H1 (cell line): ENCODE results near the gene KCNQ1. TPM values are rescaled to one million over a fixed set of nuclear protein-coding genes. Genes with fewer than 3 reads are reported as not detected.

ENCODE experiments used
- CTCF ChIA-PET: fragments of 300-600 bp; sonication (Branson Sonifier 250); formaldehyde crosslinking; loops from one replicate; lab custom pipeline; 2021; ENCODE audit not compliant: partially characterized antibody; lab: Charles Lee
- POLR2A ChIA-PET: fragments of 300-600 bp; sonication (Branson Sonifier 250); formaldehyde crosslinking; loops from one replicate; lab custom pipeline; 2021; ENCODE audit warnings: inconsistent platforms; ENCODE audit not compliant: partially characterized antibody; lab: Charles Lee
- DNase-seq, 2 experiments: peaks; one replicate each; pipeline versions ENCODE4 v3.0.0 to v3.0.0-alpha.2; 2010 to 2022; ENCODE audit warnings: low spot score in 2 of 2, low read depth in 1 of 2, mixed read lengths in 1 of 2
- FAIRE-seq: peaks from 2 replicates; lab custom pipeline; 2011; peaks lifted over from hg19 to GRCh38; lab: Jason Lieb, UNC
- H2AFZ ChIP-seq: 2 replicates; pipeline ENCODE4 v1.8.1; 2012; ENCODE audit warnings: low read length, inconsistent platforms
- H2AK5ac ChIP-seq: 2 replicates; pipeline ENCODE4 v1.6.1; 2013; ENCODE audit warnings: low read depth, low read length
- H2BK120ac ChIP-seq: replicated peaks from 2 replicates; pipeline ENCODE3; 2013; ENCODE audit warnings: low read depth, low read length, inconsistent platforms
- H2BK12ac ChIP-seq: 2 replicates; pipeline ENCODE4 v1.6.1; 2013; ENCODE audit warnings: low read depth, low read length
- H2BK15ac ChIP-seq: 2 replicates; pipeline ENCODE4 v1.6.1; 2013; ENCODE audit warnings: low read length
- H2BK20ac ChIP-seq: 2 replicates; pipeline ENCODE4 v1.6.1; 2013; ENCODE audit warnings: low read length
- H2BK5ac ChIP-seq: 2 replicates; pipeline ENCODE4 v1.6.1; 2013; ENCODE audit warnings: low read depth, low read length
- H3K14ac ChIP-seq: 2 replicates; pipeline ENCODE4 v1.6.1; 2013; ENCODE audit warnings: inconsistent platforms; ENCODE audit not compliant: insufficient read length
- H3K18ac ChIP-seq: 2 replicates; pipeline ENCODE4 v1.6.1; 2013; ENCODE audit warnings: low read length; ENCODE audit errors: extremely low read depth
- H3K23ac ChIP-seq: 2 replicates; pipeline ENCODE4 v1.6.1; 2013; ENCODE audit warnings: inconsistent platforms; ENCODE audit not compliant: insufficient read length
- H3K23me2 ChIP-seq: 2 replicates; pipeline ENCODE4 v1.6.1; 2013; ENCODE audit warnings: low read depth, low read length
- H3K27ac ChIP-seq: 2 replicates; pipeline ENCODE4 v1.6.1; 2011; ENCODE audit warnings: low read depth, low read length, inconsistent platforms
- H3K27me3 ChIP-seq, 4 experiments: replicated peaks in 1 of 4; 1 replicate in 1 of 4; 2 replicates in 3 of 4; pipeline versions ENCODE4 v1.6.1 to v1.8.1; 2011 to 2013; ENCODE audit warnings: low read length in 3 of 4, mild to moderate bottlenecking in 3 of 4, inconsistent platforms in 2 of 4, mixed read lengths in 2 of 4, moderate library complexity in 1 of 4; ENCODE audit not compliant: control insufficient read depth in 3 of 4, insufficient read depth in 3 of 4; ENCODE audit errors: extremely low read depth in 1 of 4
- H3K36me3 ChIP-seq, 4 experiments: 2 replicates each; pipeline versions ENCODE4 v1.6.1 to v1.8.1; 2011 to 2013; ENCODE audit warnings: mild to moderate bottlenecking in 4 of 4, low read length in 3 of 4, moderate library complexity in 2 of 4, control low read depth in 1 of 4, inconsistent platforms in 1 of 4; ENCODE audit not compliant: insufficient read depth in 4 of 4, control insufficient read depth in 2 of 4
- H3K4ac ChIP-seq: replicated peaks from 2 replicates; pipeline ENCODE3; 2013; ENCODE audit warnings: low read length, low read depth, mixed read lengths, inconsistent platforms; ENCODE audit not compliant: insufficient read length
- H3K4me1 ChIP-seq, 4 experiments: replicated peaks in 1 of 4; 1 replicate in 1 of 4; 2 replicates in 3 of 4; pipeline versions ENCODE4 v1.6.1 to v1.8.1; 2011 to 2013; ENCODE audit warnings: low read length in 3 of 4, inconsistent platforms in 2 of 4, mixed read lengths in 1 of 4; ENCODE audit not compliant: insufficient read depth in 4 of 4, control insufficient read depth in 3 of 4
- H3K4me2 ChIP-seq, 2 experiments: 2 replicates each; pipeline versions ENCODE4 v1.6.1 to v1.8.1; 2011 to 2013; ENCODE audit warnings: low read depth in 2 of 2, low read length in 2 of 2, control low read depth in 1 of 2, inconsistent platforms in 1 of 2, mild to moderate bottlenecking in 1 of 2; ENCODE audit not compliant: insufficient read depth in 1 of 2
- H3K4me3 ChIP-seq, 4 experiments: fragments of 200-600, 300-600 bp in 1 of 4; sonication (generic), shearing (Covaris generic), sonication (Bioruptor Twin) in 1 of 4; 2 replicates each; pipeline versions ENCODE4 v1.5.1 to v1.8.1; 2011 to 2016; ENCODE audit warnings: low read length in 4 of 4, low read depth in 3 of 4, control low read depth in 2 of 4, inconsistent platforms in 2 of 4, mild to moderate bottlenecking in 2 of 4, mixed read lengths in 1 of 4, moderate library complexity in 1 of 4; ENCODE audit not compliant: insufficient read depth in 2 of 4; ENCODE audit errors: extremely low read depth in 1 of 4
- H3K56ac ChIP-seq: replicated peaks from 2 replicates; pipeline ENCODE3; 2013; ENCODE audit warnings: low read depth, mild to moderate bottlenecking, mixed read lengths, low read length, inconsistent platforms; ENCODE audit not compliant: insufficient read length
- H3K79me1 ChIP-seq: 2 replicates; pipeline ENCODE4 v1.6.1; 2013; ENCODE audit warnings: low read depth, low read length, control low read depth
- H3K79me2 ChIP-seq, 2 experiments: 2 replicates each; pipeline versions ENCODE4 v1.6.1 to v1.8.1; 2012 to 2013; ENCODE audit warnings: low read length in 2 of 2, mild to moderate bottlenecking in 2 of 2, inconsistent platforms in 1 of 2; ENCODE audit not compliant: insufficient read depth in 2 of 2, control insufficient read depth in 1 of 2
- H3K9ac ChIP-seq, 4 experiments: replicated peaks in 1 of 4; 1 replicate in 1 of 4; 2 replicates in 3 of 4; pipeline versions ENCODE4 v1.6.1 to v1.8.1; 2011 to 2013; ENCODE audit warnings: low read depth in 3 of 4, low read length in 3 of 4, control low read depth in 2 of 4, mild to moderate bottlenecking in 2 of 4, moderate library complexity in 2 of 4, inconsistent platforms in 1 of 4; ENCODE audit errors: extremely low read depth in 1 of 4
- H3K9me3 ChIP-seq, 2 experiments: 2 replicates each; pipeline versions ENCODE4 v1.6.1 to v1.8.1; 2012 to 2013; ENCODE audit warnings: mild to moderate bottlenecking in 2 of 2, moderate library complexity in 2 of 2, control low read depth in 1 of 2, inconsistent platforms in 1 of 2, low read depth in 1 of 2, low read length in 1 of 2, mixed read lengths in 1 of 2; ENCODE audit not compliant: insufficient read depth in 2 of 2
- H4K20me1 ChIP-seq, 2 experiments: replicated peaks in 1 of 2; 2 replicates each; pipeline versions ENCODE3 to v1.8.1; 2011 to 2013; ENCODE audit warnings: inconsistent platforms in 2 of 2, low read length in 2 of 2, mild to moderate bottlenecking in 1 of 2; ENCODE audit not compliant: insufficient read depth in 2 of 2, control insufficient read depth in 1 of 2
- H4K5ac ChIP-seq: 2 replicates; pipeline ENCODE4 v1.6.1; 2013; ENCODE audit warnings: low read length, low read depth, mixed read lengths, inconsistent platforms; ENCODE audit not compliant: insufficient read length
- H4K8ac ChIP-seq: 2 replicates; pipeline ENCODE4 v1.8.0; 2013; ENCODE audit warnings: mild to moderate bottlenecking, moderate library complexity, low read length, inconsistent platforms; ENCODE audit not compliant: insufficient read depth; ENCODE audit errors: extremely low read depth
- H4K91ac ChIP-seq: replicated peaks from 2 replicates; pipeline ENCODE3; 2013; ENCODE audit warnings: low read length, mixed read lengths, inconsistent platforms; ENCODE audit not compliant: insufficient read length
- E2F6 ChIP-seq: IDR thresholded peaks from 2 replicates; pipeline ENCODE4 v1.6.1; 2012; ENCODE audit warnings: inconsistent platforms
- EGR1 ChIP-seq: IDR thresholded peaks from 2 replicates; pipeline ENCODE4 v1.6.1; 2011; ENCODE audit warnings: low read depth, low read length, borderline replicate concordance
- RAD21 ChIP-seq, 2 experiments: IDR thresholded peaks in 1 of 2; conservative IDR thresholded peaks in 1 of 2; 2 replicates each; pipeline ENCODE4 v1.6.1; 2011; ENCODE audit warnings: low read depth in 2 of 2, low read length in 2 of 2, improper control_type of control experiment in 1 of 2, inconsistent platforms in 1 of 2, mild to moderate bottlenecking in 1 of 2, moderate library complexity in 1 of 2
- RNF2 ChIP-seq: fragments of 200-900, 300-1000 bp; sonication (generic); IDR thresholded peaks from 2 replicates; pipeline ENCODE4 v1.7.1; 2016; ENCODE audit warnings: borderline replicate concordance, low read depth, mild to moderate bottlenecking, antibody characterized with exemption, low read length; ENCODE audit not compliant: poor library complexity, severe bottlenecking; ENCODE audit errors: missing control alignments
- RXRA ChIP-seq: IDR thresholded peaks from 2 replicates; pipeline ENCODE4 v1.6.1; 2011; ENCODE audit warnings: low read depth, mild to moderate bottlenecking, low read length, moderate library complexity; ENCODE audit not compliant: insufficient read depth
- WGBS, 2 experiments: shearing (Covaris generic) in 1 of 2; methylation state at CpG; one replicate each; pipeline versions ENCODE4 v1.1.6 to v1.1.7; 2013 to 2015; ENCODE audit warnings: low lambda C conversion rate in 2 of 2, mixed read lengths in 2 of 2, inconsistent platforms in 1 of 2, low coverage in 1 of 2, missing lambda C conversion rate in 1 of 2; ENCODE audit not compliant: insufficient replicate concordance in 2 of 2, insufficient coverage in 1 of 2, insufficient read length in 1 of 2; ENCODE audit errors: extremely low coverage in 1 of 2, missing lambda C conversion rate in 1 of 2; 5-methylcytosine and 5-hydroxymethylcytosine counted together
- polyA plus RNA-seq, 7 experiments: library from polyadenylated mRNA; depleted of rRNA in 3 of 7; stranded (reverse) in 5 of 7; unstranded in 2 of 7; fragments of >200 nt in 5 of 7; fragments of 200-250 nt in 2 of 7; gene quantifications; 1 replicate in 5 of 7; 2 replicates in 1 of 7; 4 replicates in 1 of 7; pipeline versions ENCODE4 v1.2.1 to v1.2.3, GENCODE V29; 2011 to 2013; ENCODE audit warnings: missing spikeins in 2 of 7, mixed read lengths in 2 of 7
- total RNA-seq: library from RNA; stranded (reverse); fragmentation: NEBNext Ultra II Directional; extraction: Animal tissue kit (Norgen Biotek cat#: 25700); gene quantifications from 2 replicates; pipeline ENCODE4 v1.2.1, GENCODE V29; 2021

The KCNQ1 gene
- total and polyA plus RNA-seq, 2 of the 8 experiments (the other 6 are each of a cell fraction or from before 2014, with no cell fraction given) = 1.9 to 2.0 TPM

- Histone ChIP-seq H4K20me1 (no peaks in the 10 kb centered on the region), H3K79me1 (no peaks in the 10 kb centered on the region), H3K18ac (peak overlapping the region; percentile 87), H3K56ac (peak overlapping the region; percentile 42), H4K91ac (peak overlapping the region; percentile 98), H2AK5ac (no peak overlapping the region), H3K4me1 (peaks cover 0 to 26% (median 19%) of the 10 kb centered on the region in 4 experiments; a peak in 6 of 7 replicates), H3K9ac (no peak overlapping the region; a peak in 2 of 7 replicates), H3K36me3 (no peaks in the 10 kb centered on the region), H3K4me3 (peak overlapping the region in 1 of 4 experiments; percentile 52; a peak in 2 of 8 replicates), H3K14ac (no peak overlapping the region), H3K4ac (no peak overlapping the region), H2BK20ac (peak overlapping the region; percentile 93; the same call in 1 of the 2 replicates), H2BK12ac (peak overlapping the region; percentile 92; the same call in 1 of the 2 replicates), H2BK5ac (peak overlapping the region; percentile 96; the same call in 1 of the 2 replicates), H3K79me2 (no peaks in the 10 kb centered on the region), H3K23me2 (peaks cover 3% of the 10 kb centered on the region), H3K27me3 (peaks cover 0 to 32% (median 15%) of the 10 kb centered on the region in 4 experiments; a peak in 6 of 7 replicates), H2AFZ (no peak overlapping the region), H3K9me3 (peaks cover 0 to 4% of the 10 kb centered on the region in 2 experiments; a peak in 1 of 4 replicates), H3K4me2 (peak overlapping the region; percentile 63 to 68; a peak in 3 of 4 replicates), H2BK120ac (peak overlapping the region; percentile 31), H3K23ac (no peak overlapping the region), H4K8ac (peak overlapping the region; percentile 98; the same call in 1 of the 2 replicates), H2BK15ac (peak overlapping the region; percentile 92; the same call in 1 of the 2 replicates), H4K5ac (no peak overlapping the region), H3K27ac (no peak overlapping the region)
- ChIA-PET CTCF (interaction anchor here (0.5 to 13.5 kb wide), 65 partner anchors 8 to 1041 kb away, joined by 3 to 521 read pairs (median 4); partner anchors contain the start of gene PHLDA2), POLR2A (interaction anchor here (0.9 to 4.4 kb wide), 15 partner anchors 8 to 490 kb away, joined by 3 to 17 read pairs (median 3); partner anchors contain the start of genes KCNQ1OT1 and PHLDA2)
- FAIRE-seq (no peak), DNase-seq (peak in 1 of 2 experiments; percentile 69)
- 54% methylated on average over 16 of the region's 17 CpGs; no CpG with 5 or more reads in 1 of the 2 experiments for WGBS, 2 experiments
- TF ChIP-seq E2F6 (0 out of 2 replicates have a peak, but pooled peaks have one; percentile 56), RAD21 (IDR thresholded peaks at IDR 0.05 in 1 of 2, conservative IDR thresholded peaks at IDR 0.05 in 1 of 2; ENCODE audit: low read depth in 2 of 2, low read length in 2 of 2) (peak in 1 of 2 experiments; percentile 24; a peak in 2 of 4 replicates), RNF2 (no peak), RXRA (no peak), EGR1 (no peak; the same call in 1 of the 2 replicates)
Measured at GRCh38 chr11:2891326-2892214, 446.8 kb downstream of the KCNQ1 start.
